Panc1 (cell line): ENCODE results near the gene CLPSL2.

Experiments
- CTCF ChIP-seq: fragments of 450-650 bp; IDR thresholded peaks from 2 replicates; pipeline ENCODE4 v1.5.1; 2017; ENCODE audit warnings: mild to moderate bottlenecking
- POLR2AphosphoS5 ChIP-seq: IDR thresholded peaks from 2 replicates; pipeline ENCODE4 v1.6.1; 2012; ENCODE audit warnings: mild to moderate bottlenecking, low read depth, low read length, moderate library complexity
- SIN3A ChIP-seq: IDR thresholded peaks from 2 replicates; pipeline ENCODE4 v1.6.1; 2012; ENCODE audit warnings: low read depth, mild to moderate bottlenecking, low read length, moderate library complexity, borderline replicate concordance; ENCODE audit not compliant: insufficient read depth
- TCF7L2 ChIP-seq: IDR thresholded peaks from 2 replicates; pipeline ENCODE4 v1.6.1; 2011; ENCODE audit warnings: mild to moderate bottlenecking, low read depth, low read length, inconsistent platforms

GRCh38 chr6:35782424-35782823 is 6.0 kb downstream of the CLPSL2 start:
- TF ChIP-seq CTCF (no peak), POLR2AphosphoS5 (no peak), TCF7L2 (no peak), SIN3A (no peak)
